Type B pancreatic cell (in vitro differentiated cells): ENCODE results near the gene BRD9. TPM values are rescaled to one million over a fixed set of nuclear protein-coding genes. Genes with fewer than 3 reads are reported as not detected.

Source experiments
- DNase-seq: peaks from one replicate; pipeline ENCODE4 v3.0.0; 2021; ENCODE audit warnings: mixed read lengths; ENCODE audit not compliant: unreplicated experiment; ENCODE audit errors: extremely low spot score
- H3K27ac Mint-ChIP-seq: 2 replicates; pipeline ENCODE4 v1.8.0; 2021; ENCODE audit warnings: mild to moderate bottlenecking, mixed read lengths
- H3K27me3 Mint-ChIP-seq: 2 replicates; pipeline ENCODE4 v1.8.0; 2021; ENCODE audit warnings: mixed read lengths
- H3K36me3 Mint-ChIP-seq: 2 replicates; pipeline ENCODE4 v1.8.0; 2021; ENCODE audit warnings: mixed read lengths
- H3K4me1 Mint-ChIP-seq: one replicate; pipeline ENCODE4 v1.8.0; 2021; ENCODE audit warnings: mixed read lengths; ENCODE audit not compliant: unreplicated experiment
- H3K4me3 Mint-ChIP-seq: 2 replicates; pipeline ENCODE4 v1.8.0; 2021; ENCODE audit warnings: mild to moderate bottlenecking, mixed read lengths
- H3K9me3 Mint-ChIP-seq: 2 replicates; pipeline ENCODE4 v1.8.0; 2021; ENCODE audit warnings: mixed read lengths
- CTCF ChIP-seq: fragments of 200-600 bp; sonication (generic); conservative IDR thresholded peaks from 2 replicates; pipeline ENCODE4 v1.5.0; 2021; ENCODE audit warnings: antibody characterized with exemption, mild to moderate bottlenecking
- total RNA-seq: library from RNA; stranded (reverse); gene quantifications from 2 replicates; pipeline ENCODE4 v1.2.1, GENCODE V29; 2021; ENCODE audit warnings: low replicate concordance

BRD9 gene
- total RNA-seq, 1 donor from 2014 or later: 55.6 TPM

GRCh38 chr5:909086-909485, 16.5 kb upstream of the BRD9 start:
- Mint-ChIP-seq H3K4me1 (no peaks in the 10 kb centered on the region), H3K27me3 (no peaks in the 10 kb centered on the region), H3K9me3 (no peaks in the 10 kb centered on the region), H3K36me3 (no peaks in the 10 kb centered on the region), H3K4me3 (no peak overlapping the region), H3K27ac (no peak overlapping the region)
- DNase-seq: no peak
- TF ChIP-seq CTCF: no peak

- Mint-ChIP-seq H3K27me3 (no peaks in the 10 kb centered on the region), H3K4me1 (no peaks in the 10 kb centered on the region), H3K9me3 (no peaks in the 10 kb centered on the region), H3K36me3 (peaks cover 3% of the 10 kb centered on the region), H3K4me3 (no peak overlapping the region), H3K27ac (no peak overlapping the region)
- DNase-seq: no peak
- no peak for TF ChIP-seq CTCF
Observed at GRCh38 chr5:908172-908571, 15.6 kb upstream of the BRD9 start.

DNA sequence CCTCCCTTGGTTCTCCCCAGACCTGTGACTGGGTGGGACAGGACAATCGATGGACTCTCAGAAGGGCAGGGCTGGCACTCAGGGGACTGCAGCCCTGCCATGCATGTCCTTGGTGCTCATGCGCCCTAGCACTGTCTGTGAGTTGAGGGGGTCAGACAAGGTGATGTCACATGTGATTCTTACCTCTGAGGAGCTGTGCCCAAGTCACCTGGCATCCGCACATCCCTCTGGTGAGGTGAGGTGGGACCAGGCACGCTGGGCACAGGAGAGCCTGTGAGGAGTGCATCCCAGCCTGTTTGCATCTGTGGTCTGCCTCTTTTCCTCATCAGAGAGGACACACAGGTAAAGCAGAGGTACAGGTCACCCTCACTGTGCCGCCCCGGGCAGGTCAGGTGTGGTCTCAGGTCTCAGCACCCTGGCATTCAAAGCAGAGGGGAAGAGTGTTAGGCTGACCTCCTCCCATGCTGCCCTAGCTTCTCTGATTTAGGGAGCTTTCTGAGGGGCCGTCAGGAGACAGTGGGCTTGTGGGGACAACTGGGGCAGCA, 14.8 kb upstream of the BRD9 start:
- no peaks in the 10 kb centered on the region for H3K9me3 Mint-ChIP-seq
- H3K36me3 Mint-ChIP-seq: peaks cover 3% of the 10 kb centered on the region
- DNase-seq: no peak
- H3K4me1 Mint-ChIP-seq: no peaks in the 10 kb centered on the region
- no peak overlapping the region for H3K27ac Mint-ChIP-seq
- no peaks in the 10 kb centered on the region for H3K27me3 Mint-ChIP-seq
- no peak for TF ChIP-seq CTCF
- H3K4me3 Mint-ChIP-seq: no peak overlapping the region

DNA sequence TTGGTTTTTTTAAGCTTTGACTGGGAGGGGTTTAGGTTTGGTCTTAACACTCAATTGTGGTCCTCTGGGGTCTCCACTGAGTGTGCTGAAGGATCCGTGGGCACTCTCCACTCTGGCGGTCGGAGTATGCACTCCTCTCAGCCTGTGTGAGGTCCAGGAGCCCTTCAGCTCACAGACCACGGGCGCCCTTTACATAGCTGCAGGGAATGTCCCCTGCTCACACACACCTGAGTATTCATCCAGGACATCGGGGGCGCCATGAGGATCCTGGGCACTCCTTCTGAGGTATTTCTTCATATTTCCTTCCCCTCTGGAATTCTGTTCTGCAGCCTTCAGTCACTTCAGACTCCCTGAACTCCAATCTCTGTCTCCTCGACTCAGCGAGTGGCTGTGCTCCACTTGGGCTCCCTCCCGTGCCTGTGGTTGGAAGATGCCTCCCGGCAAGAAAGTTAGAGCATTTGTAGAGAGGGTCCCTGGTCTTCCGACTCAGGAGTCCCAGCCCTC, 12.6 kb upstream of the BRD9 start:
- Mint-ChIP-seq H3K36me3 (peaks cover 3% of the 10 kb centered on the region), H3K27ac (no peak overlapping the region), H3K27me3 (no peaks in the 10 kb centered on the region), H3K4me3 (no peak overlapping the region), H3K9me3 (no peaks in the 10 kb centered on the region), H3K4me1 (no peaks in the 10 kb centered on the region)
- peak; percentile 57 for DNase-seq
- TF ChIP-seq CTCF: no peak

DNA sequence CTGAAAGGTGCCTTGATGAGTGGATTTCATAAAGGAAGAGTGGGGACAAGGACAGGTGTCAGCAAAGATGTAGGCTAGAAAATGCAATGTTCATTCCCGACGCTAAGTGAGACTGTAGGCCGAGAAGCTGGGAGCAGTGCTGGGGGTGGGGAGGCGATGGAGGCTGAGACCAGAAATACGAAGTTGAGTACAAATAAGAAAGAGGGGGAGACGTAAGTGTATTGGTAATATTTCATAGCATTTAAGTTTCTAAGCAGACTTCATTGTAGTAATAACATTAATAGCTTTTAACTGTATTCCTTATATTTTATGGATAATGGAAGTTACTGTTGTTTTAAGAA, 11.1 kb upstream of the BRD9 start:
- no peak for TF ChIP-seq CTCF
- no peak overlapping the region for H3K4me3 Mint-ChIP-seq
- H3K27me3 Mint-ChIP-seq: no peaks in the 10 kb centered on the region
- DNase-seq: no peak
- H3K9me3 Mint-ChIP-seq: no peaks in the 10 kb centered on the region
- H3K27ac Mint-ChIP-seq: no peak overlapping the region
- no peaks in the 10 kb centered on the region for H3K4me1 Mint-ChIP-seq
- peaks cover 3% of the 10 kb centered on the region for H3K36me3 Mint-ChIP-seq
